WTC11 (cell line): ENCODE measurements around the gene CROCC. TPM values are rescaled to one million over a fixed set of nuclear protein-coding genes. Genes with fewer than 3 reads are reported as not detected.
"Not testable (repeated sequence)": the region's sequence is repeated elsewhere in the genome, so short reads cannot be mapped to it uniquely, and the experiment has no call there.

ENCODE experiments used
- ATAC-seq: fragments of 200-7000 bp; cut with Tn5 transposase; 2 replicates; pipeline ENCODE4 v1.10.0; 2021; ENCODE audit warnings: mild to moderate bottlenecking, moderate library complexity
- CTCF ChIA-PET: fragments of 300-600 bp; sonication (Branson Sonifier 250); formaldehyde crosslinking; loops from one replicate; lab custom pipeline; 2021; ENCODE audit warnings: antibody characterized with exemption; lab: Charles Lee
- POLR2A ChIA-PET: fragments of 350-600 bp; sonication (Branson Sonifier 250); formaldehyde crosslinking; loops from one replicate; lab custom pipeline; 2021; ENCODE audit warnings: antibody characterized with exemption; lab: Charles Lee
- DNase-seq: peaks from one replicate; pipeline ENCODE4 v3.0.0; 2021; ENCODE audit warnings: low spot score
- H3K27ac Mint-ChIP-seq: 2 replicates; pipeline ENCODE4 v1.8.0; 2021; ENCODE audit warnings: mixed read lengths
- H3K27me3 Mint-ChIP-seq: 2 replicates; pipeline ENCODE4 v1.8.0; 2021; ENCODE audit warnings: low read depth, mild to moderate bottlenecking, moderate library complexity, mixed read lengths
- H3K36me3 Mint-ChIP-seq: 2 replicates; pipeline ENCODE4 v1.8.0; 2021; ENCODE audit warnings: mixed read lengths
- H3K4me1 Mint-ChIP-seq: 2 replicates; pipeline ENCODE4 v1.8.0; 2022; ENCODE audit warnings: mixed read lengths
- H3K4me3 Mint-ChIP-seq: 2 replicates; pipeline ENCODE4 v1.8.0; 2021; ENCODE audit warnings: mild to moderate bottlenecking, moderate library complexity, mixed read lengths
- H3K9me3 Mint-ChIP-seq: 2 replicates; pipeline ENCODE4 v1.8.0; 2021; ENCODE audit warnings: mixed read lengths
- CREB1 ChIP-seq: sonication (generic); formaldehyde crosslinking; IDR thresholded peaks from 2 replicates; pipeline ENCODE4 v1.8.0; 2023; ENCODE audit warnings: mild to moderate bottlenecking, missing genetic modification reagents
- ELF4 ChIP-seq: sonication (generic); formaldehyde crosslinking; IDR thresholded peaks from 2 replicates; pipeline ENCODE4 v1.8.1; 2022; ENCODE audit warnings: low read depth, mild to moderate bottlenecking, moderate library complexity, missing genetic modification reagents
- FOXK1 ChIP-seq: sonication (generic); formaldehyde crosslinking; IDR thresholded peaks from 2 replicates; pipeline ENCODE4 v1.8.0; 2022; ENCODE audit warnings: mild to moderate bottlenecking, moderate library complexity, missing genetic modification reagents
- FOXP1 ChIP-seq: sonication (generic); formaldehyde crosslinking; IDR thresholded peaks from 2 replicates; pipeline ENCODE4 v1.8.0; 2022; ENCODE audit warnings: missing genetic modification reagents, mild to moderate bottlenecking, moderate library complexity, borderline replicate concordance
- MLX ChIP-seq: sonication (generic); formaldehyde crosslinking; IDR thresholded peaks from 2 replicates; pipeline ENCODE4 v1.8.1; 2023; ENCODE audit warnings: mild to moderate bottlenecking, missing genetic modification reagents, moderate library complexity
- NFATC4 ChIP-seq: fragments of 250-450 bp; sonication (Bioruptor Pico); IDR thresholded peaks from 2 replicates; pipeline ENCODE4 v1.9.0; 2021; ENCODE audit warnings: mild to moderate bottlenecking
- NFE2L1 ChIP-seq: sonication (generic); formaldehyde crosslinking; IDR thresholded peaks from 2 replicates; pipeline ENCODE4 v1.8.1; 2023; ENCODE audit warnings: missing genetic modification reagents
- NR3C1 ChIP-seq: sonication (generic); formaldehyde crosslinking; conservative IDR thresholded peaks from 2 replicates; pipeline ENCODE4 v1.8.1; 2023; ENCODE audit warnings: low read depth, mild to moderate bottlenecking, missing genetic modification reagents
- PRDM15 ChIP-seq: sonication (generic); formaldehyde crosslinking; IDR thresholded peaks from 2 replicates; pipeline ENCODE4 v1.8.0; 2022; ENCODE audit warnings: missing genetic modification reagents
- SP1 ChIP-seq: sonication (generic); formaldehyde crosslinking; conservative IDR thresholded peaks from 2 replicates; pipeline ENCODE4 v1.8.1; 2022; ENCODE audit warnings: missing genetic modification reagents
- TEAD1 ChIP-seq: sonication (generic); formaldehyde crosslinking; IDR thresholded peaks from 2 replicates; pipeline ENCODE4 v1.8.0; 2022; ENCODE audit warnings: mild to moderate bottlenecking, missing genetic modification reagents
- ZMAT4 ChIP-seq: fragments of 250-450 bp; sonication (Bioruptor Pico); IDR thresholded peaks from 2 replicates; pipeline ENCODE4 v1.9.0; 2021; ENCODE audit warnings: mild to moderate bottlenecking
- ZNF121 ChIP-seq: sonication (generic); formaldehyde crosslinking; IDR thresholded peaks from 2 replicates; pipeline ENCODE4 v1.8.0; 2023; ENCODE audit warnings: missing genetic modification reagents
- ZNF232 ChIP-seq: sonication (generic); formaldehyde crosslinking; IDR thresholded peaks from 2 replicates; pipeline ENCODE4 v1.8.0; 2022; ENCODE audit warnings: mild to moderate bottlenecking, missing genetic modification reagents
- ZNF396 ChIP-seq: fragments of 250-450 bp; sonication (Bioruptor Pico); IDR thresholded peaks from 2 replicates; pipeline ENCODE4 v1.8.0; 2021; ENCODE audit warnings: mild to moderate bottlenecking, moderate library complexity, borderline replicate concordance
- ZNF512 ChIP-seq: sonication (generic); formaldehyde crosslinking; IDR thresholded peaks from 2 replicates; pipeline ENCODE4 v1.8.1; 2022; ENCODE audit warnings: missing genetic modification reagents, borderline replicate concordance
- total RNA-seq: library from RNA; stranded (reverse); gene quantifications from 3 replicates; pipeline ENCODE4 v1.2.3, GENCODE V29; 2021

Gene CROCC
- total RNA-seq, 1 experiment from 2014 or later = 75.6 TPM

GRCh38 chr1:16946646-16947045, 24.9 kb downstream of the CROCC start:
- Mint-ChIP-seq H3K4me1 (no peaks in the 10 kb centered on the region), H3K27ac (no peak overlapping the region), H3K27me3 (no peaks in the 10 kb centered on the region), H3K36me3 (peaks cover 29% of the 10 kb centered on the region), H3K9me3 (no peaks in the 10 kb centered on the region), H3K4me3 (no peak overlapping the region)
- POLR2A ChIA-PET = no interaction called here
- CTCF ChIA-PET = interaction anchor here (0.5 to 2.2 kb wide), 6 partner anchors 17 to 326 kb away, joined by 3 to 20 read pairs (median 5); partner anchors contain the start of gene CROCC
- DNase-seq (no peak), ATAC-seq (no peak)
- TF ChIP-seq PRDM15 (CRISPR knock-in tag) (no peak), NR3C1 (no peak), ELF4 (CRISPR knock-in tag) (no peak), TEAD1 (CRISPR knock-in tag) (no peak), FOXP1 (CRISPR knock-in tag) (no peak), ZNF232 (CRISPR knock-in tag) (no peak), CREB1 (no peak), ZNF512 (CRISPR knock-in tag) (no peak), FOXK1 (CRISPR knock-in tag) (no peak), ZNF121 (CRISPR knock-in tag) (no peak), NFATC4 (CRISPR knock-in tag) (no peak), MLX (CRISPR knock-in tag) (no peak), SP1 (no peak), ZNF396 (CRISPR knock-in tag) (no peak), NFE2L1 (CRISPR knock-in tag) (no peak), ZMAT4 (CRISPR knock-in tag) (no peak)

GRCh38 chr1:16948282-16948891, 26.7 kb downstream of the CROCC start:
- peaks cover 16% of the 10 kb centered on the region; the same call in 1 of the 2 replicates for H3K36me3 Mint-ChIP-seq
- H3K4me1 Mint-ChIP-seq, DNase-seq, ATAC-seq, H3K9me3 Mint-ChIP-seq, H3K4me3 Mint-ChIP-seq, H3K27ac Mint-ChIP-seq, POLR2A ChIA-PET, H3K27me3 Mint-ChIP-seq: not testable (repeated sequence)
- CTCF ChIA-PET = interaction anchor here (0.8 to 2.2 kb wide), 6 partner anchors 9 to 327 kb away, joined by 3 to 20 read pairs (median 8); no protein-coding TSS in a partner anchor

GRCh38 chr1:16949026-16949425, 27.3 kb downstream of the CROCC start:
- ATAC-seq, POLR2A ChIA-PET, H3K4me3 Mint-ChIP-seq, H3K27me3 Mint-ChIP-seq, H3K9me3 Mint-ChIP-seq, DNase-seq, H3K4me1 Mint-ChIP-seq, H3K27ac Mint-ChIP-seq: not testable (repeated sequence)
- CTCF ChIA-PET = interaction anchor here (2.2 kb wide), 1 partner anchor 12 kb away, joined by 17 read pairs; no protein-coding TSS in a partner anchor
- H3K36me3 Mint-ChIP-seq = peaks cover 11% of the 10 kb centered on the region; the same call in 1 of the 2 replicates

GRCh38 chr1:16952376-16952775, 30.6 kb downstream of the CROCC start:
- H3K27me3 Mint-ChIP-seq, ATAC-seq, DNase-seq, H3K4me1 Mint-ChIP-seq, H3K27ac Mint-ChIP-seq, H3K4me3 Mint-ChIP-seq, H3K9me3 Mint-ChIP-seq: not testable (repeated sequence)
- peaks cover 12% of the 10 kb centered on the region for H3K36me3 Mint-ChIP-seq
- POLR2A ChIA-PET = interaction anchor here (1.0 to 1.2 kb wide), 2 partner anchors 47 to 64 kb away, joined by 3 to 4 read pairs; no protein-coding TSS in a partner anchor
- CTCF ChIA-PET = interaction anchor here (0.6 to 3.8 kb wide), 25 partner anchors 8 to 340 kb away, joined by 3 to 30 read pairs (median 4); partner anchors contain the start of genes CROCC, MFAP2 and NBPF1
